ENCODE results near the gene PCBD2.

Gene PCBD2

DNA sequence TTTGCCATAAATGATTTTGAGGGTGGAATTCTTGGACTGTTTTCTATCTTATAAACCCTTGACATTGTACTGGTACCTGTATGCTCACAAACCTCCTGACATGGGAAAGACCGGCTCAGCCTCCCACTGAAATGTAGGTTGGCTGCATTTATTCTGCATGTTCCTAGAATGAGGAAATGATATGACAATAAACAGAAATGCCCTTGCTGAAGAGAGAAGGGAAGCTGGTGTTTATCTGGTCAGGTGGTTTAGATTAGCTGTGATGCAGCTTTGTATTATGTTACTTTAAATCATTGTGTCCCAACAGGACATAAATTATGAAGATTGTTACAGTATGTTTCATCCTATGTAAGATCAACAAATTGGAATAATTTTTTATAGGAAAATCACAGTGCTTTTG lies 39.7 kb downstream of the PCBD2 start:
- DNase-seq (ENCODE audit: low spot score) = no peak
- H3K4me3 ChIP-seq = no peak overlapping the region
- H3K27ac ChIP-seq = no peak overlapping the region
- TF ChIP-seq, protein P1, sequence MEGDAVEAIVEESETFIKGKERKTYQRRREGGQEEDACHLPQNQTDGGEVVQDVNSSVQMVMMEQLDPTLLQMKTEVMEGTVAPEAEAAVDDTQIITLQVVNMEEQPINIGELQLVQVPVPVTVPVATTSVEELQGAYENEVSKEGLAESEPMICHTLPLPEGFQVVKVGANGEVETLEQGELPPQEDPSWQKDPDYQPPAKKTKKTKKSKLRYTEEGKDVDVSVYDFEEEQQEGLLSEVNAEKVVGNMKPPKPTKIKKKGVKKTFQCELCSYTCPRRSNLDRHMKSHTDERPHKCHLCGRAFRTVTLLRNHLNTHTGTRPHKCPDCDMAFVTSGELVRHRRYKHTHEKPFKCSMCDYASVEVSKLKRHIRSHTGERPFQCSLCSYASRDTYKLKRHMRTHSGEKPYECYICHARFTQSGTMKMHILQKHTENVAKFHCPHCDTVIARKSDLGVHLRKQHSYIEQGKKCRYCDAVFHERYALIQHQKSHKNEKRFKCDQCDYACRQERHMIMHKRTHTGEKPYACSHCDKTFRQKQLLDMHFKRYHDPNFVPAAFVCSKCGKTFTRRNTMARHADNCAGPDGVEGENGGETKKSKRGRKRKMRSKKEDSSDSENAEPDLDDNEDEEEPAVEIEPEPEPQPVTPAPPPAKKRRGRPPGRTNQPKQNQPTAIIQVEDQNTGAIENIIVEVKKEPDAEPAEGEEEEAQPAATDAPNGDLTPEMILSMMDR (IDR thresholded peaks at IDR 0.05) = no peak

DNA sequence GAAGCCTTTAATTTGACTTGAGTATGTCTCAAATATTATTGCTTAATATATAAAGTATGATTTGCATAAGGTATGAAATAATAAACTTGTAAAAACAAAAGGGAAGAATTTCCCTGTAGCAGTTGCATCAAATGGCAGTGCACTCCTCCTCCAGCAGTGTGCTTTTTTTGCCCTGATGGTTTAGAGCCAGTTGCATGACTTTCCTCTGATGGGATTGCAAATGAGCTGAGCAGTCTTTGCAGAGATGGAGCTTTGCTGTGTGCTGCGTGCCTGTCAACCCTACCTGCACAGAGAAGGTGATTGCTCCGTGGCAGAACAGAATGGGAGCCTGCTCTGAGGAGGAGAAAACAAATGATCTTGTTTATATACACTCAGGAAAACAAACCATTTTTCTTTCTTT lies 40.1 kb downstream of the PCBD2 start:
- Histone ChIP-seq H3K27ac (no peak overlapping the region), H3K4me3 (no peak overlapping the region)
- TF ChIP-seq, protein P1 (IDR thresholded peaks at IDR 0.05) = no peak
- DNase-seq (ENCODE audit: low spot score) = no peak

DNA sequence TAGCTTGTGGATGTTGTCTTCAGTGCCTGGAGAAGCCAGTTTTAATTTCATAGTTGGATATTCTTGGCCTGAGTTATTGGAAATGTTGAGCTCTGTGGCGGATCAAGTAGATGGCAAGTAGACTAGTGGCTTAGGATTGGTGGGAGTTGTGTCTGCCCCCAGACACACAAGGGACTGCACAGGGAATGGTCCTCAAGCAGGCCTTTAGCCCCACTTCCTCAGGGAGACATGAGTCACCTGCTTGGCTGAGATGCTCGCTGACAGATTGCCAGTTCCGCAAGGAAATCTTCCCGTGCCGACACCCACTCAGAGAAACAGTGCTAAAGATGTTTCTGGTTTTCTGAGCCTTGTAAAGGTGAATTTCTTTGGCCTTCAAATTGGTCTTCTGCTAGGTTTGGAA lies 44.0 kb downstream of the PCBD2 start:
- no peak overlapping the region for H3K4me3 ChIP-seq
- no peak for DNase-seq (ENCODE audit: low spot score)
- H3K27ac ChIP-seq = no peak overlapping the region
- TF ChIP-seq, protein P1 (IDR thresholded peaks at IDR 0.05) = no peak

DNA sequence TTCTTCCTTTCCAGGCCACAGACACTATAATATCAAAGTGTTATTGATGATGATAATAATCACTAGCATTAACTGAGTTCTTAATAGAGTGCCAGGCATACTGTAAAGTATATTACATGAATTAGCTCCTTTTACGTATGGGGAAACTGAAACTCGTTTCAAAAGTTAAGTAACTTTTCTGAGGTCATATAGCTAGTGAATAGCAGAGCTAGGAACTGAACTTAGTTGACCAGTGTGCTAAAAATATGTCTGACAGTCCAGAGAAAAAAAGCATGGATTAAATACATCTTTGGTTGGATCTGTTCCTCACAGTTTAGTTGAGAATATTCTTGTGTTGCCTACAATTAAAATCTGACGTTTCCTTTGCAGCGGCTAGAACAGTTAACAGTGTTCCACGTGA lies 44.4 kb downstream of the PCBD2 start:
- Histone ChIP-seq H3K27ac (no peak overlapping the region), H3K4me3 (no peak overlapping the region)
- DNase-seq (ENCODE audit: low spot score) = no peak
- TF ChIP-seq, protein P1 (IDR thresholded peaks at IDR 0.05) = no peak

DNA sequence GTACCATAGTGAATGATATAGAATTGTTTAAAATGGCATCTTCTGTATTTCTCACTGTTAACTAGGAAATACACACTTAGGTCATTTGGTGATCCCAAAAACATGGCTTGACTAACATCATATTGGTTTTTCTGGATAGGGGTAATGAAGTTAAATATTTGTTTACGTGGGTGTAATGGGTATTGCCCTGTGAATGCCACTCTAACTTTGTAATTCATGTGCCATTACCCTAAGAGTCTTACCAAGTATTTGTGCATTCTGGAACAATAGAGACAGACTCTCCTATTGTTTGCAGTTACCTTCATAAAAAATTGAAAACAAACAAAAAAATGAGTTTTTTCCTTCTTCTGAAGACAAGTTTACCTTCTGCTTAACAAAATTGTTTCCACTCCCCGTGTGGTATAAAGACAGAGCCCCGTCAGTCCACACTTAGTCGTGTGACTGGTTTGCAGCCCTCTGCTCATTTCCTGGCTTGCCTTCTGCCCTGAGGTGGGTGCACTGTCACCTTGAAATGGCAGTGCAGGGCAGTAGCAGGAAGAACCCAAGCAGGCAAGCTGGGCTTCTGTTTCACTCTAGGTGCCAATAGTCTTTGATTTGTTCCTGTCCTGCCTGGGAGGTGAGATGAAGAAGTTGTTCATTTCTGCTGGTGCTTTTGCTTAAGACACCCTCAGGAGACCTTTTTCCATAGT lies 53.1 kb downstream of the PCBD2 start:
- DNase-seq (ENCODE audit: low spot score) = no peak
- TF ChIP-seq, protein P1 (IDR thresholded peaks at IDR 0.05) = no peak

DNA sequence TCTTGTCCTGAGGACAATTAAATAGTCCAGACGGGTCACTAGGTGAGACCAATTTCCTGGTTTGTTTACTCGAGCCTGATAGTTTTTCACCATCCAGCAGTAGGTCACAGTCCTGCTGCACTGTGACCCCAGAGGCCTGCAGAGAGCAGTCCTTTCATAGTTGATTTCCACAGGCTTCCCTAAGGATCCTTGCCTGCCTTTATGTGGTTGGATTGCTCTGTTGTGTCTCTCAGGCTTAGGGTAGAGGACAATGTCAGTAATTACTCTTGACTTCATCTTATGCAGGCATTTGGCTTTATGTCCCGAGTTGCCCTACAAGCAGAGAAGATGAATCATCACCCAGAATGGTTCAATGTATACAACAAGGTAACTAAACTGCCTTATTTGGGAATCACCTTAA lies 53.8 kb downstream of the PCBD2 start:
- TF ChIP-seq, protein P1 (IDR thresholded peaks at IDR 0.05) = no peak
- no peak for DNase-seq (ENCODE audit: low spot score)
- H3K4me3 ChIP-seq = no peak overlapping the region
- no peak overlapping the region for H3K27ac ChIP-seq

More for the DNA sequence above, 53.1 kb downstream of the PCBD2 start:
- Histone ChIP-seq H3K27ac (no peak overlapping the region), H3K4me3 (no peak overlapping the region)

DNA sequence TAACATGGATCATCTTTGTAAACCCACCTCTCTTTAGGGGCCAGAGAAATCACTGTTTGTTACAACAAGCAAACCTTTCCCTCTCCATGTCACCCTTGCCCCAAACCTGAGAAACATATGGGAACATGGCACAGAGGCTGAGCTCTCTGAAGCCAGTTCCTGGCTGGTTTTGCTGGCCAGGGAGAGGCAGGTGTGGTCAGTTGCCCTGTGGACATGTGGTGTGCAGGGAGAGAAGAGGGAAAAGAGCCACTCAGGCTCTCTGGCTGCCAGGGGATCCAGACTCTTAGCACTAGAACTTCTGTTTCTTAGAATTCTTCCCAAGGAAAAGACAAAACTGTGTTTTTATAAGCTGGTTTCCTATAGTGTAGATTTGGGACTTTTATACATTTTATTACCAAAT lies 58.2 kb downstream of the PCBD2 start:
- no peak for DNase-seq (ENCODE audit: low spot score)
- Histone ChIP-seq H3K4me3 (no peak overlapping the region), H3K27ac (no peak overlapping the region)
- TF ChIP-seq, protein P1 (IDR thresholded peaks at IDR 0.05) = no peak
